Esophagus muscularis mucosa (tissue), 4 donors: ENCODE results near the gene TGFB1I1. TPM values are rescaled to one million over a fixed set of nuclear protein-coding genes. Genes with fewer than 3 reads are reported as not detected.

Experiments
- DNase-seq: peaks from one replicate; pipeline ENCODE4 v3.0.0-alpha.2; 2017; ENCODE audit errors: extremely low spot score
- H3K27ac ChIP-seq, 4 donors: fragments of 200-600 bp; sonication (generic); replicated peaks in 1 of 4; 1 replicate in 3 of 4; 2 replicates in 1 of 4; pipeline ENCODE4 v1.5.1; 2016 to 2019; ENCODE audit warnings: mild to moderate bottlenecking in 1 of 4
- H3K27me3 ChIP-seq, 4 donors: fragments of 200-600 bp; sonication (generic); one replicate each; pipeline versions ENCODE4 v1.5.1 to v1.6.0; 2016 to 2019
- H3K36me3 ChIP-seq, 4 donors: fragments of 200-600 bp; sonication (generic); one replicate each; pipeline ENCODE4 v1.5.1; 2016 to 2019
- H3K4me1 ChIP-seq, 4 donors: fragments of 200-600 bp; sonication (generic); one replicate each; pipeline ENCODE4 v1.5.1; 2016 to 2019
- H3K4me3 ChIP-seq, 4 donors: fragments of 200-600 bp; sonication (generic); 1 replicate in 2 of 4; 2 replicates in 2 of 4; pipeline ENCODE4 v1.5.1; 2016 to 2019; ENCODE audit warnings: mild to moderate bottlenecking in 4 of 4, moderate library complexity in 1 of 4
- H3K9me3 ChIP-seq, 4 donors: fragments of 200-600 bp; sonication (generic); 1 replicate in 3 of 4; 2 replicates in 1 of 4; pipeline ENCODE4 v1.5.1; 2016 to 2019
- EP300 ChIP-seq: sonication (generic); formaldehyde crosslinking; IDR thresholded peaks from one replicate; pipeline ENCODE4 v1.6.1; 2017; ENCODE audit warnings: antibody characterized with exemption
- POLR2A ChIP-seq: fragments of 450-650 bp; IDR thresholded peaks from one replicate; pipeline ENCODE4 v1.6.1; 2017; ENCODE audit warnings: antibody characterized with exemption, moderate library complexity, mild to moderate bottlenecking, low read depth
- POLR2AphosphoS5 ChIP-seq, 2 donors: sonication (generic); formaldehyde crosslinking; IDR thresholded peaks; one replicate each; pipeline ENCODE4 v1.6.1; 2017; ENCODE audit warnings: antibody characterized with exemption in 2 of 2
- WGBS: methylation state at CpG from one replicate; pipeline ENCODE4 v1.1.5; 2018; 5-methylcytosine and 5-hydroxymethylcytosine counted together
- intact Hi-C: fragments of 100-400 bp; cut with DNase I; formaldehyde crosslinking; loops from one replicate; pipeline ENCODE4 v1.15.1; 2023
- total RNA-seq, 4 donors: library from RNA; depleted of rRNA; stranded (reverse); fragments of >200 nt; gene quantifications; one replicate each; pipeline versions ENCODE4 v1.1.0 to v1.2.1, GENCODE V29; 2016
- TF ChIP-seq, protein P1 (sequence below), 3 experiments: fragments of 200-600 bp in 2 of 3; fragments of 450-650 bp in 1 of 3; sonication (generic) in 2 of 3; IDR thresholded peaks; one replicate each; pipeline ENCODE4 v1.5.1; 2017 to 2019; ENCODE audit warnings: antibody characterized with exemption in 3 of 3, mild to moderate bottlenecking in 2 of 3, moderate library complexity in 1 of 3

Gene TGFB1I1
- total RNA-seq, 4 donors from 2014 or later = 255 to 471 (median 274) TPM

DNA sequence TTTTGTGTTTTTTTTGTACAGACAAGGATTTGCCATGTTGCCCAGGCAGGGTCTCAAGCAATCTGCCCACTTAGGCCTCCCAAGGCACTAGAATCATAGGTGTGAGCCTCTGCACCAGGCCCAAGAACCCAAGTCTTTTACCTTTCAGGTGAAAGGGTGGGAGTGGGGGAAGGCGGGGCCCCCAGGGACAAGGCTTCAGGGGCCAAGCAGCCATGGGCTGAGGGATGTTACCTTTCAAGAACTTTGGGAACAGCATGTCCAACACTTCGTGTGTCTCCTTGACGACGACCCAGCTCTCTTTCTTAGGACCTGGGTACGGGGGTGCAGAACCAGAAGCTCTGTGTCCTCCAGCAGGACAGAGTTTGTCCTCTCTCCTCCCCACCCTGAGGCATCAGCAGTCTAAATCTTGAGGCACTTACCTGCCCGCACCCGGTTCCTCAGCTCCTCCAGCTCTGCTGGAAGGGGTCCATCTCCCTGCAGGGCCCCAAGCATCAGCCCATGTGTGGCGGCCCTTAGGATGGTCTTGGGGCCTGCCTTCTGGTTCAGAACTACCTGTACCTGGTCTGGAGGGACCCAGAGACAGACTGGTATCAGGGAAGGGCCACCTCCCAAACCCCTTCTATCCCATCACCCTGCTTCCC is 19.9 kb downstream of the TGFB1I1 start:
- Histone ChIP-seq H3K9me3 (no peaks in the 10 kb centered on the region), H3K27ac (no peak overlapping the region), H3K36me3 (peaks cover 41 to 75% (median 70%) of the 10 kb centered on the region in 4 donors), H3K4me1 (peaks cover 17 to 22% (median 21%) of the 10 kb centered on the region in 4 donors), H3K4me3 (no peak overlapping the region), H3K27me3 (peaks cover 0 to 21% (median 8%) of the 10 kb centered on the region in 4 donors)
- WGBS = 90% methylated on average over 8 of the region's 8 CpGs
- no peak for TF ChIP-seq POLR2AphosphoS5 (IDR thresholded peaks at IDR 0.05)
- TF ChIP-seq EP300 = no peak
- intact Hi-C loops = no loop called here
- DNase-seq = no peak

DNA sequence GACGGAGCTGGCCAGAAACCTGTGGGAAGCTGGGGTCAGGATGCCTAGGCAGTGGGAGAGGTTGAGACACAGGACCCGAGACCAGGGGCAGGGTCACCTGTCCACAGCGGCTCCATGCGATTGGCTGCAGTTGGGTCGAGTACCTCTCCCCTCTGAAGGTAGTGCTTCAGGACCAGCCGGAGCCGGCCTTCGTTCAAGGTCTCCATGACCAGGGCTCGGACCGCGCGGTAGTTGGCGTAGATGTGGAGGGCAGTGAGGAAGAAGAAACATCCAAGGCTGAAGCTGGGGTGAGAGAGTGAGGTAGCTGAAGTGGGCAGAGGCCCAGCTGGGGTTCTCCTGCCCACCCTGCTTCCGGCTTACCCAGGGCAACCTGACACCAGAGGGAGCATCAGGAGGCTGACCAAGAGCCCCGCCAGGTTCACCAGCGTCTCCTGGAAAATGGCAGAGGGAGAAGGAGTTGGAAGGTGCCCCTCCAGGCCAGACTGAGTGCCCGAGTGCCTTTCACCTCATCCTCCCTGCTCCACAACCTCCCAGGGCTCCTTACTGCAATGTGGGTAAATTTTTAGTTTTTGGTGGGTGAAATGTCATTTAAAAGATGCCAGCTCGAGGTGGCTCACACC is 21.7 kb downstream of the TGFB1I1 start:
- TF ChIP-seq, protein P1, sequence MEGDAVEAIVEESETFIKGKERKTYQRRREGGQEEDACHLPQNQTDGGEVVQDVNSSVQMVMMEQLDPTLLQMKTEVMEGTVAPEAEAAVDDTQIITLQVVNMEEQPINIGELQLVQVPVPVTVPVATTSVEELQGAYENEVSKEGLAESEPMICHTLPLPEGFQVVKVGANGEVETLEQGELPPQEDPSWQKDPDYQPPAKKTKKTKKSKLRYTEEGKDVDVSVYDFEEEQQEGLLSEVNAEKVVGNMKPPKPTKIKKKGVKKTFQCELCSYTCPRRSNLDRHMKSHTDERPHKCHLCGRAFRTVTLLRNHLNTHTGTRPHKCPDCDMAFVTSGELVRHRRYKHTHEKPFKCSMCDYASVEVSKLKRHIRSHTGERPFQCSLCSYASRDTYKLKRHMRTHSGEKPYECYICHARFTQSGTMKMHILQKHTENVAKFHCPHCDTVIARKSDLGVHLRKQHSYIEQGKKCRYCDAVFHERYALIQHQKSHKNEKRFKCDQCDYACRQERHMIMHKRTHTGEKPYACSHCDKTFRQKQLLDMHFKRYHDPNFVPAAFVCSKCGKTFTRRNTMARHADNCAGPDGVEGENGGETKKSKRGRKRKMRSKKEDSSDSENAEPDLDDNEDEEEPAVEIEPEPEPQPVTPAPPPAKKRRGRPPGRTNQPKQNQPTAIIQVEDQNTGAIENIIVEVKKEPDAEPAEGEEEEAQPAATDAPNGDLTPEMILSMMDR (IDR thresholded peaks at IDR 0.05) = no peak
- TF ChIP-seq POLR2AphosphoS5 (IDR thresholded peaks at IDR 0.05) (no peak), EP300 (no peak), POLR2A (no peak)
- Histone ChIP-seq H3K36me3 (peaks cover 52 to 92% (median 87%) of the 10 kb centered on the region in 4 donors), H3K4me3 (no peak overlapping the region), H3K4me1 (peaks cover under 1 to 5% (median 4%) of the 10 kb centered on the region in 4 donors), H3K27ac (no peak overlapping the region), H3K9me3 (no peaks in the 10 kb centered on the region), H3K27me3 (peaks cover 0 to 4% (median 0%) of the 10 kb centered on the region in 4 donors)
- no peak for DNase-seq
- WGBS = 93% methylated on average over 18 of the region's 18 CpGs
- intact Hi-C loops = no loop called here

DNA sequence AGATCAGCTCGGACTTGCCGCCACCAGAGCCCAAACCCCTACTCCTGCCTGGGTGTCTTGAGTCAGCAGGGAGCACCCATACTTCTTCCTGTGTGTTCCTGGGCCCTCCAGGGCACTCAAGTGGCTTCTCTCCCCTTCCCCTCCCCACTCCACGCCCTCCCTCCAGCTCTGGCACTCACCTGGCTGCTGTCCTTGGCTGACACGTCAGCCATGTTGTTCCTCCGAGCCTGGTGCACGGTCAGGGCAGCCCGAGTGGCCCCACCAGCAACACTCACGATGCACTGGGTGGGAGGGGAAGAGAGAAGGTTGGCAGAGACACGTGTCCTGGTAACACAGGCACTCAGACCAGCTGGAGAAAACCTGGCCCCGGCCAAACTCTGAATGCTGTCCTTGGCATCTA is 24.7 kb downstream of the TGFB1I1 start:
- 89% methylated on average over 10 of the region's 10 CpGs for WGBS
- H3K4me3 ChIP-seq = no peak overlapping the region
- TF ChIP-seq EP300 (no peak), POLR2A (no peak), POLR2AphosphoS5 (IDR thresholded peaks at IDR 0.05) (no peak)
- TF ChIP-seq, protein P1 (IDR thresholded peaks at IDR 0.05) = no peak
- H3K36me3 ChIP-seq = peaks cover 54 to 91% (median 88%) of the 10 kb centered on the region in 4 donors
- H3K4me1 ChIP-seq = no peaks in the 10 kb centered on the region
- DNase-seq = no peak
- no peaks in the 10 kb centered on the region for H3K27me3 ChIP-seq
- intact Hi-C loops = no loop called here
- no peaks in the 10 kb centered on the region for H3K9me3 ChIP-seq
- H3K27ac ChIP-seq = no peak overlapping the region

DNA sequence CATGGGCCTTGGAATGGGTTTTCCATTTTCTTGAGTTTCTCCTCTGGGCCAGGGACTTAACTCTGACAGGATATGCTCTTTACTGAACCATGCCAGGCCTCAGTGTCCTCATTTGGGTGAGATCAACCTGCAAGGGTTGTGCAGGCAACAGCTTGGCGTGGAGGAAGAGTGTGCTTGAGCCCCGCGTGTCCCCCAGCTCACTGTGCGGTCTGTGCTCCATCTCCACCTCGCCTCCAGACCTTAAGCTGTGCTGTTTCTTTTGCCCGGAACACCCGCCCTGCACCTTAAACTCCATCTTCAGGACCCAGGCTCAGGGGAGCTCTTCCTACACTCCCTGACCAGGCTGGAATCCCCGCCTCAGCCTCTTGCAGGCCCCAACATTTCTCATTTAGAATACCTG is 26.5 kb downstream of the TGFB1I1 start:
- WGBS = 97% methylated on average over 8 of the region's 8 CpGs
- peaks cover 0 to 4% (median 0%) of the 10 kb centered on the region in 4 donors for H3K4me1 ChIP-seq
- H3K27ac ChIP-seq = no peak overlapping the region
- DNase-seq = no peak
- H3K4me3 ChIP-seq = no peak overlapping the region
- intact Hi-C loops = no loop called here
- H3K36me3 ChIP-seq = peaks cover 40 to 73% (median 70%) of the 10 kb centered on the region in 4 donors
- H3K9me3 ChIP-seq = no peaks in the 10 kb centered on the region
- no peak for TF ChIP-seq POLR2AphosphoS5 (IDR thresholded peaks at IDR 0.05)
- TF ChIP-seq POLR2A = no peak
- TF ChIP-seq, protein P1 (IDR thresholded peaks at IDR 0.05) = no peak
- no peak for TF ChIP-seq EP300
- H3K27me3 ChIP-seq = no peaks in the 10 kb centered on the region

DNA sequence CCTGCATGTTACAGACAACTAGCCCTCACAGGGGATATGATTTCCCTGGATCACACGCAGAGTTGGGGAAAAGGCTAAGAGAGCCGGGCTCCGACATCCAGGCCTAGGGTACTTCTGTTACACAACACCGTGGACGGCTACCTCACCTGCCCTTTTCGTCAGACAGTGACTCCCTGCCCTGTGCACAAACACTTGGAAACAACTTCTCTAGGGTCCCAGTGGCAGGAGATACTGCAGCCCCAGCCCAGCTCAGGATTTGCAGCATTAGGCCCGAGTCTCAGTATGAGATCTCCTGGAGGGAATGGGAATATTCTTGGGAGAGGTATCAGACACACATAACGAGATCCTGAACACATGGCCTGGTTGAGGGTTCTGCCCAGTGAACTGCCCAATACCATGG is 28.0 kb downstream of the TGFB1I1 start:
- WGBS = 95% methylated on average over 8 of the region's 8 CpGs
- peaks cover 32 to 61% (median 57%) of the 10 kb centered on the region in 4 donors for H3K36me3 ChIP-seq
- H3K4me3 ChIP-seq = no peak overlapping the region
- H3K27me3 ChIP-seq = no peaks in the 10 kb centered on the region
- TF ChIP-seq POLR2AphosphoS5 (IDR thresholded peaks at IDR 0.05) (no peak), POLR2A (no peak)
- TF ChIP-seq, protein P1 (IDR thresholded peaks at IDR 0.05) = no peak
- H3K27ac ChIP-seq = no peak overlapping the region
- no peak for DNase-seq
- H3K9me3 ChIP-seq = no peaks in the 10 kb centered on the region
- intact Hi-C loops = no loop called here
- H3K4me1 ChIP-seq = peaks cover 0 to 4% (median 0%) of the 10 kb centered on the region in 4 donors
